IPS-NIHi11 (cell line): Measurements from ENCODE around the gene MADD.

Source experiments
- DNase-seq: peaks from one replicate; pipeline ENCODE4 v3.0.0; 2012; ENCODE audit warnings: mixed read lengths, low spot score

MADD gene

DNA sequence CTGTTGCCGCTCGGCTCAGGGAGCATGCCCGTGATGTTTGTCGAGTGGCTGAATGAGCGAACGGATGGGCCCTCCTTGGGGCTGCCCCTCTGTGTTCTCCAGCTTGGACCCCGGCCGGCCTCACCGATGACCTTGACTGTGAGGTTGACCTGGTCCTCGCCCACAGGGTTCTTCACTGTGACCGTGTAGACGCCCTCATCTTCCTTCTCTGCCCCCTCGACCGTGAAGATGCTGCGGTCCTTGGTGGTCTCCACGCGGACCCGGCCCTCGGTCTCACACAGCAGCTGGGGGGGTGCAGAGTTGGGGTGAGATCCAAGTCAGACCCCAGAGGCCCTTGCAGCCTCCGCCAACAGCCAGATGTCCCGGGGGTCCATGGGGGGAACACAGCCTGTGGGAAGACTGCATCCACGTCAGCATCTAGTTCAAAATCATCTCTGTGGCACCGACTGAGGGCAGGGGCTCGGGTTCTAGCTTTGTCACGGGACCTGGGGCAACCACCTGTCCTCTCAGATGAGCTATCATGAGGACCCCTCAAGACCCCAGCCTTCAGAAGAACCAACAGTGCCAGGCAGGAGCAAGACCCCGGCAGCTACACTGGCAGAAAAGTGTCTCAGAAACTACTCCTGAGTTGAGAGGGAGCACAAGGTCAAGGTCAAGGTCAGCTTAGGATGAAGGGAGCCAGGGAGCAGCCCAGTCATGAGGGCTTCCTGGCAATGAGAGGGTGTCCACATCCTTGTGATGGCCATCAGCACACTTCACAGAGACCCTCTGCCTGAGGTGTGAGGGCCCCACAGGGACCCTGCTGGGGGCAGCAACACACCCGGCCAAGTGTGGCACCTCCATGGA is 68.7 kb downstream of the MADD start:
- DNase-seq, result no peak

DNA sequence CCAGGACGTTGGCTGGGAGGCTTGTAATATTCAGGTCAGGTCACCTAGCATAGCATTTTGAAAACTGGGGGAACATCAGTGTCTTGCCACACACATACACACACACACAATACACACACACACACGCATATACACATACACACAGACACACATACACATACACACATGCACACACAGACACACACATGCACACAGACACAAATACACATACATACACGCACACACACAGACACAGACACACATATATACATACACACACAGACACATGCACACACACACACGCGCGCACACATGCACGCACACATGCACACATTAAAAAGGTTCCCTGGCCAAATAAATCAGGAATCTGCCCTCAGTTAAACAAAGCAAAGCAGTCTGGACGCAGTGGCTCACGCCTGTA is 70.1 kb downstream of the MADD start:
- DNase-seq, result no peak

DNA sequence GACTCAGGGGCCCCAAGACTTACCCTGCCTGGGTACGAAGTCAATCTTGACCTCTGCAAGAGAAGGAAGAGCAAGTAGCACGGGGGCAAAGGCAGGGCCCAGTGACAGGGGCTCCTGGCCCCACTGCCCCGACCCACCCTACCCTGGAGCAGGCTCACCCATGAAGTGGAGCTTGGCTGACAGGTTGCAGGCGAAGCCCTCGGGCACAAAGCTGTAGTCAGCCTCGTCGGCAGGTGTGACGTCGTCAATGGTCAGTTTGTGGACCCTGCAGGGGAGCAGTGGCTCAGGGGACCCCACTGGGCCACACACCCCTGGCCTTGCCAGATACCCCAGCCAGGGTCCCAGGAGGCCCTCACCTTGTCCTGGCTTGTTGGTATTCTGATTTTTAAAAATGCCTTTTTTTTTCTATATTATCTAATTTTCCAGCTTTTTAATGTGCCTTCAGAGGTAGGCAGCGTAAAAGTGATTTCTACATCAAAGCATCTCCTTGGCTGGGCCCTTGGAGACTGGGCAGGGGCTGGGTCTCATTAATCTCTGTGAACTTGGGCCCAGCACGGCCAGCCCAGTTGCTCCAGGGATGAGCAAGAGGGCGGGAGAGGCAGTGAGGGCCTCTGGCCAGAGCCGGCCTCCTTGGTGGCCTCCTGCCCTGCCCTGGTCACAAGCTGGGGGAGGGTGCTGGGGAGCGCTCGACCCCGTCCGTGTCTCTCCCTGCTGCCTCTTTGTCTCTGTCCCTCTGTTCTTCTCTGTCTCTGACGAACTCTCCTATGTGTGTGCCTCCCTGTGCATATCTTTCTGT is 71.2 kb downstream of the MADD start:
- no peak for DNase-seq

DNA sequence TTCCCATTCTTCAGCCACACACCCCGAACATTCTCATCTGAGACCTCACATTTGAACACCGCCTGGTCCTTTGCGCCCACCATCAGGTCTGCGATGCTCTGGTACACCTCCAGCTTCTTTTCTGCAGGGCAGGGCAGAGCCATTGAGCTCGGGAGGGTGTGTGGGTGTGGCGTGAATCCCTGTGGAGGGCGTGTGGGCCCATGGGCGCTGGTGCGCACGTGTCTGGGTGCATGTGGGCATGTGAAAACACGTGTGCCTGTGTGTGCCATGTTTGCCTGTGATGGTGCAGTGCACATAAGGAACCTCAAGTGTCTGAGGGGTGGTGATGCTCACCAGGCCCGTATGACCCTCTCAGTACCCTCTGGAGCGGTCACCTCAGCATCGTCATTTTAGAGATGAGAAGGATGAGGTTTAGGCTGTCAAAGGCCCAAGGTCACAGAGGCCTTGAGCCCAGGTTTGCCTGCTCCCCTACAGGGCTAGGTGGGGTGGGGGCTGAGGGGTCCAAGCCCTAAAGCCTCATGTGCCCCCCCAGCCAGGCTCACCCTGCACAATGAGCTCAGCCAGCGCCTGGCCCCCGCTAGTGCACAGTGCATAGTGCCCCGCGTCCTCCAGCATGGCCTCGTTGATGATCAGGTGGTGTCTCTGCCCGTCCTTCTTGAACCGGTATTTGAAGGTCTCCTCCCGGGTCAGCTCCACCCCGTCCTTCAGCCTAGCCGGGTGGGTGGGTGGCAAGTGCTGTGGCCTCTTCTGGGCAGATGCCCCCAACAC is 72.3 kb downstream of the MADD start:
- no peak for DNase-seq

DNA sequence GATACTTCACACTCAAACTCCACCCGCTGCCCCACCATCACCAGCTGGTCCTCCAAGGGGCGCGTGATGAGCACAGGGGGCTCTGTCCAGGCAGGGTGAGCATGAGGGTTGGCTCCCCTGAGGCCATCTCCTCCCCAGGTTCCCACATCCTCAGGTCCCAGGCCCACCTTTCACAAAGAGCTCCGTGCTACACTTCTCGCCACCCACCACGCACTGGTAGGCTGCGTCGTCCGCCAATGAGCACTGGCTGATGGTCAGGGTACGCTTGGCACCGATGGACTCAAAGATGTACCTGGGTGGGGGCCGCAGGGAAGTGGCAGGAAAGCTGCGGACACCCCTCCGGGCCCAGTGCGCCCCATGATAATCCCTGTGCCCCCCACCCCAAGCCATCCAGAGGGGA is 72.9 kb downstream of the MADD start:
- no peak for DNase-seq

DNA sequence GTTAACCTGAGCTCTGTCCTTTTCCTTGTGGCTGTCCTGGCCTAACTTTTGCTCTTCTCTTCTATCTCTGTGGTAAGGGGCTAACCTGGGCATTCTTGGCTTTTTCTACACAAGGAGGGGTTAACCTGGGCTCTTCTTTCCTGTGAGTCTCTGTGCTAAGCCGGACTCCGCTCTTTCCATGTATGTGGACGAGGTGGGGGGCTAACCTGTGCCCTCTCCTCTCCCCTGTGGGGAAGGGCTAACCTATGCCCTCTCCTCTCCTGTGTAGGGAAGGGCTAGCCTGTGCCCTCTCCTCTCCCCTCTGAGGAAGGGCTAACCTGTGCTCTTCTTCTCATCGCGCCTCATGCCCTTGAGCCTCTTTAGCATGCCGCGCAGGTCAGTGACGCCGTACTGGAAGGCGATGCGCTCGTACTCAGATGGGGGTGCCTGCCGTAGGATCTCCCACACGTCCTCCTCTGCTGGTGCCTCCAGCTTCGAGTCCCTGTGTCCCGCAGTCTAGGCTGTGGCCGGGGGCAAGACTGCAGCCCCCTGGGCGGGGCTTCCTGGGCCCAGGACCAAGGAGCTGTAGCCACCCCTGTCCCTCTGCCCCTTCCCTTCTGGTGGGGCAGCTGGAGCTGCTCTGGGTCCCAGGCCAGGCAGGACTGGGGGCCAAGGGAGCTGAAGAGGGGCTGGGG is 76.1 kb downstream of the MADD start:
- DNase-seq, result no peak

DNA sequence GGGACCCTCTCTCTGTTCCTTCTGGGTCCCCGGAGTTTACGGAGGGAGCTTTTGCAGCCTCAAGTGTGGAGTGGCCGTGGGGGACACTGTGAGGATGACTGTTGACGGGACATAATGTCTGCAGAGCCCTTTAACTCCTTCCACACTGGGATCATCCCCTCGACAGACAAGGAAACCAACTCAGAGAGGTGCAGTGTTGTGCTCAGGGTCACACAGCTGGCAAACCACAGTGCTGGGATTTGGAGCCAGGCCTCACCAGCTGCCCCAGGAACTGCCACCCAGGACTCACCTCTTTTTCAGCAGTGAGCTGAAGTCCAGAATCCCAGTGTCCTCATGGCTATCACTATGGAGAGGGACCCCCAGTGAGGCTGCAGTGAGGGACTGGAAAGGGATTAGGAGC is 77.2 kb downstream of the MADD start:
- DNase-seq, result no peak

DNA sequence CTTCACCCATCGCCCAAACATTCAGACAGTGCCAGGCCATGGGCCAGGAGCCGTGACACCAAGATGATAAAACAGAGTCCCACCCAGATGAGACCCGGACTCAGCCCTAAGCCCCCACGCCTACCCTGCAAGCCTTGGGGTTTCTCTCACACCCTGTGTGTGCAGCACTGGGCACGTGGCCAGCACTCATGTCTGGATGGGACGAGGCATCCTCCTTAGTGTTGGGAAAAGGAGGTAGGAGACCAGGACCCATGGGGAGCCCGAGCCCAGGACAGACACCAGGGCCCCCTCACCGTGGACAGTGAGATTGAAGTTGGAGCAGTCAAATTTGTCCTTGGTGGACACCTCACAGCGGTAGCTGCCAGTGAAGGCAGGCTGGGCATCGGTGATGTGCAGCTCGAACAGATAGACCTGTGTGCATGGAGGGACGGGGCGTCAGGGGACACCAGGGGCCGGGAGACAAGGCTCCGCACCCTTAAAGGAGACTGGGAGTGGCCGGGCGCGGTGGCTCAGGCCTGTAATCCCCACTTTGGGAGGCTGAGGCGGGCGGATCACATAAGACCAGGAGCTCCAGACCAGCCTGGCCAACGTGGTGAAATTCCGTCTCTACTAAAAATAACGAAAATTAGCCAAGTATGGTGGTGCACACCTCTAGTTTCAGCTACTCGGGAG is 78.3 kb downstream of the MADD start:
- no peak for DNase-seq

DNA sequence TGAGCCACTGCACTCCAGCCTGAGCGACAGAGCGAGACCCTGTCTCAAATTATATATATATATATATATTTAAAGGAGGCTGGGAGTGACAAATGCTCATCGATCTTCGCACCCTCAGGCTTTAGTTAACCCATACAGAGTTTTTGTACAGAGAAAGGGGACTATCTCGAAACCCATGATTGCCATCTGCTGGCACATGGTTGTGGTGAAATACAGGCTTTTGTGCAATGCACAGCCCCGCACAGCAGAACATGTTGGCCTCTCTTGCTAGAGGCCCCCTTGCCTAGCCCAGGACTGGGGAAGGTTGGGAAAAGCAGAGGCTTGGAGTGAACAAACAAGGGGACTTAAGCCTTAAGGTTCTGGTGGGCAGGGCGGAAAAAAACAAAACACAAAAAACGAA is 78.9 kb downstream of the MADD start:
- no peak for DNase-seq

DNA sequence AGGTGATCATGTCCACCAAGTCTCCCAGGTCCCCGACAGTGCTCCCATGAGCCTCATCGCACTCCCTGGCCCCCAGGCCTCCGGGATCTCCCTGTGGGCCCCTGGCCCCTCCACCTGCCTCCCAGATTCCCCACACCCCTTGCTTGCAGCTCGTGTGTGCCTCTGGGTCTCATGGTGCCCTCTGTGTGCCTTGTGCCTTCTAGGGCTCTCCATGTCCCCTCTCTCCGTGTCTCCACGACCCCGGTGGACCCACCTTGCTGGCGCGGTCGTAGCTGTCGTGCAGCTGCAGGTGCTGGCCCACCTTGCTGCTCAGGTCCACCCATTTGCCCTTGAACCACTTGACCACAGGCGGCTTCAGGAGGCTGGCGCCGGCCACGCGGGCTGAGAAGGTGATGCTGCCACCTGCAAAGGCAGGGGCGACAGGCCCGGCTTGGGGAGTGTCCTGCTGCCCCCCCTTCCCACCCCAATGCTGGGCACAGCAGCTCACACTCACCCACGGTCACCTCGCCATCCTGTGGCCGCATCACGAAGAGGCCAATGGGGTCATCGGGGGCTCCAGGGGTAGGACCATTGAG is 79.7 kb downstream of the MADD start:
- no peak for DNase-seq

DNA sequence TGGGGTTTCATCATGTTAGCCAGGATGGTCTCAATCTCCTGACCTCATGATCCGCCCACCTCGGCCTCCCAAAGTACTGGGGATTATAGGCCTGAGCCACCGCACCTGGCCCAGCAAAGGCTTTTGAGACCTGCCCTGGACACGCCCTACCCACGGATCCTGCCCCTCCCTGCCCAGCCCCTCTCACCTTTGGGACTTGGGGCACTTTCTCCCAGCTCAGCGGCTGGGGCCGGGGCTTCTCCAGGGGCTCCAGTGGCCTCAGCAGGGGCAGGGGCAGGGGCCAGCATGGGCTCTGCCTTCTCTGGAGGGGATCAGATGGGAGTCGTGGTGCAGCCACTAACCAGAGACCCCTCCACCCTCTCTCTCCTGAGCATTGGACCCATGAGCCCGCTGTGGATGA is 80.4 kb downstream of the MADD start:
- no peak for DNase-seq

DNA sequence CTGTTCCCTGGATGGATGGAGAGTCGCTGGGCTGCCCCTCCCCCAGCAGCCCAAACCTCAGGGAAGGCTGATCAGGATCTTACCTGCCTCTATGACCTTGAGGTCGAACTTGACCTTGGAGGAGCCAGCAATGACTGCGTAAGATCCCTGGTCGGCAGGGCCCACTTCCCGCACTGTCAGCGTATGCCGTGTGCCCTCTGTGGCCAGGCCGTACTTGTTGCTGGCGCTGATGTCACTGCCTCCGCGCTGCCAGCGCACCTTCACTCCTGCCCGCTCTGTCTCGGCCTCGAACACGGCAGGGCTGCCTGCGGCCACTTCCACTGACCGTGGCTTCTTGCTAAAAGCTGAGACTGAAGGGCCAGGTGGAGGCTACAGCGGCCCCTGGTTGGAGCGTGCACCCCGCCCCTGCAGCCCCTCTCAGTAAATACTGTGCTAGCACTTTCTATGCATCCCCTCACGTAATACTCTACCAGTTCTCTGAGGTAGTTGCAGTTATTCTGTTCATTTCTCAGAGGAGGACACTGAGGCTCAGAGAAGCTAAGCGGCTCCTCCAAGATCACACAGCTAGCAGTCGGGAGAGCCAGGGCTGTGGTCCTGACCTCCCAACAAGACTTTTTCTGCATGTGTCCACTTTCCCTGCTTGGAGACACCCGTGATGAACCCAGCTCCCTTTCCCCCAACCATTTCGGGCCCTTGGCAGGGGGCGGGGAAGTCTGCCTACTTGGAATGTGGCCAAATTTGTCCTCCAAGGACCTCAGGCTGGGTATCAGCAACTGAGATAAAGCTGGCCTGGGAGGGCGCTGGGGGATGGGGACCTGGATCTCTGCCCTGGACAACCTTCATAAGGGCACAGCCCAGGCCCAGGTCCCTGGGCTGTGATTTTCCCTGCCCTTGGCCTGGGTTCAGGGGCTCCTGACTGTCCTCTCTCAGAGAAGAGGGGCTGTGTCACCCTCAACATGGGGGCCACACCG is 81.5 kb downstream of the MADD start:
- no peak for DNase-seq

DNA sequence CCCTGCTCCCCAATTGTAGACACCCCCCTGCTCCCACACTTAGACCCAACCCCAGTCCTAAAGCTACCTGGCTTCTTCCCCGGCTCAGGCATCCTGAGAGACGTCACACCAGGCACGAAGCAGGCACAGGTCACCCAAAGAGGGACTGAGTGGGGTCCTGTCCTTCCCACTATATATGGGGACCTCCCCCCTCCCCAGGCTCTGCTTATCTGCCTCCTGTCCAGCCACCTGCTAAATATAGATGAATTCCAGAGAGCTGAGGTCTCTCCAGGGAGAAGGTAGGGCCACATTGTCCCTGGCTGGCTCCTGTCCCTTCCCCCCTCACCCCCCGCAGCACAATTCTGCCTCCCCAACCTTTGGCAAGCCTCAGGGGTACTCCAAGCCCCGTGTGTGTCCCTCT is 82.6 kb downstream of the MADD start, which contains the start of gene MYBPC3:
Gene MYBPC3 (minus strand): TSS at position 147 of the 400 bp plus-strand sequence. CDS start 55 bp downstream, at position 92.
- no peak for DNase-seq

DNA sequence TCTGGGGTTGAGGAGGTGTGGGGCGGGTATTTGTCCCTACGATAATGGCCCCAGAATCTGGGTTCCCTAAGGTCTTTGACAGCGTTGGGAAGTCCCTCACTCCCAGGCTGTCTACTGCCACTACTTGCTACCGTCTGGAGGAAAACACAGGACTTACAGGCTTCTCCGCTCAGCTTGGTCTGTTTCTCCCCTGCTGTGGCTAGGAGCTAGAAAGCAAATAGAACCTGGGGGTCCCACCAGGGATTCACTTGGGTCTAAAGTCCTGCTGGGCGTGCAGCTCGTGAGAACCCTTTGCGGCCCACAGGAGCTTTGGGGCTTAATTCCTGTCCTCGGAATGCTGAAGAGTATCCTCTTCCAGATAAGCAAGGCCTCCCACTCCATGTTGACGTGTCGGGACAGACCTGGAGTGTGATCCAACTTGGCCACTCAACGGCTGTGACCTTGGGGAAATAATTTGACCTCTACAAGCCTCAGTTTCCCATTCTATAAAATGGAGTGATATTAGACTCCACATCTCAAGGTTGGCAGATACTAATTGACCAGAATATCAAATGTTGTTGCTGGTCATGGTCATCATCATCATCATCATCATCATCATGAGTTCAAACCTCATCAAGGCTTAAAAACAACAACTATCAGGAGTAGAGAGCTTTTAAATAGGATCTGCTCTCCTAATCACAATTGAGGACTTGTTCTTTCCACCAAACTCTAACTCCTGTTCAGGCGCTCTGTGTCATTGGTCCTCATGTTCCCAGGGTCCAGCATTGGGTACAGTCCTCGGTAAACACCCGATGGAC is 84.2 kb downstream of the MADD start:
- no peak for DNase-seq

DNA sequence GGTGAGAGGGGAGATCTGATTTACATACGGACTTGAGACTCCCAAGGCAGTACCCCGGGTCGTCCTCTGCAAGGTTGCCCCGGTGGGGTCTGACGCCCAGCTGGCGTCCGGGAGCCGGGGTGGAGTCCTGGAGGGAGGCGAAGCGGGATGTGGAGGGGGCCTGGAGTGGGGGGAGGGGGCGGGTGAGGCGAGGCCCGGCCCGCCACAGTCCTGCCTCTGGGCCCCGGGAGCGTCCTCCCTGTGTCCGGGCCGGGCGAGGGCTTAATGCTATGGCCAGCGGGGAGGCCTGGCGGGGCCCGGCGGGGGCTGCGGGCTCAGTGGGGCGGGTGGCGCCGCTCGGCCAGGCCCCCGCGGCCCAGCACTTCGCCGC is 85.0 kb downstream of the MADD start:
- DNase-seq, result no peak

DNA sequence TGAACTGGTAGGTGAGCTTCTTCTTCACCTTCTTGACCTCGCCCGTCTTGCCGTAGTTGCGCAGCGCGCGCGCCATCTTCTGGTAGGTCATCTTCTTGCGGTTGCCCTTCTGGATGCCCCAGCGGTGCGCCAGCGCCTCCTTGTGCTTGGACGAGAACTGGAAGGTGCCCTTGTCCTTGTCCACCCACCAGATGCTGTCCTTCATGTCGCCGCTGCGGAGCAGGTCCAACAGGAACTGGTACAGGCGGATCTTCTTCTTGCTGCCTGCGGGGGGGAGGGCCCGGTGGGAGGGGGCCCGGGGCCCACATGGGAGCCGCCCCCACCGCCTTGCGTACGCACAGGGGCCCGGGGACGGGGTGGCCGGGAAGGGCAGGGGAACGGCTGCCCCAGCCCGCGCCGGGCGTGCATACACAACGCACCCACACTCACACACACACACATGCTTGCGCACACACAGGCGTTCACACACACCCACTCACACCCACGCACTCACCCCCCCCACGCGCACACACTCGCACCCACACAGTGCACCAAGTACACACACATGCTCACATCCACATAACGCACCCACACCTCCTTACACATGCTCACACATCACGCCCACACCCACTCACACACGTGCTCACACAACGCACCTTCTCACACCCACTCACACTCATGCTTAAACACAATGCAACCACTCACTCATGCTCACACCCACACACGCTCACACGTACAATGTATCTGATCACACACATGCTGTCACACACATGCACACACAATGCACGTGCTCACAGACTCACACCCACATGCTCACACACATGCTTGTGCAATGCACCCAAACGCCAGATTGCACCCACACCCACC is 85.6 kb downstream of the MADD start:
- DNase-seq, result peak; percentile 92

DNA sequence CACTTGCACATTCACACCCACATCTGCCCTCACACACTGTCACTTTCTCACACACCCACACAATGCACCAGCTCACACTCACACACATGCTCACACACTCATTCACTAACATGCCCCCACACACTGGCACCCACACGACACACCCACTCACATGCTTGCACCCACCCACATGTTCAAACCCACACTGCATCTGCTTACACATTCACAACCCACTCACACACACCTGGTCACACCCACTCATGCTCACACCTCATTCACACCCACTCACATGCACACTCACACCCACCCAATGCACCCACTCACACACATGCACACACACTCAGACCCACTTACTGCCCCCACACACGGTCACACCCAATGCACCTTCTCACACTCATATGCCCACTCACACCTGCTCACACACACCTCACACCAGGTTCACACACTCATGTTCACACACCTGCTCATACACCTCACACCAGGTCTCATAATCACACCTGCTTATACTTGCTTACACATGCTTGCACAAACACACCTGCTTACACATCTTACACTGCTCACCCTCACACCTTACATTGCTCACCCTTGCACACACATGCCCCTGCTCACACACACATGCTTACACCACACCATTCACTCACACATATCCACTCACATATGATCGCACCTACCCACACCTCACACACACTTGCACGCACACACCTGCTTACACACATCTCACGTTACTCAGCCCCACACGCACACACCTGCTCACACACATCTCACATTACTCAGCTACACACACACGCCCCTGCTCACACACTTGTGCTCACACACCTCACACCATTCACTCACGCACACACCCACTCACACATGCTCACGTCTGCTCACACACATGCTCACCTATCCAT is 86.4 kb downstream of the MADD start:
- DNase-seq, result no peak
